ENCODE measurements around the gene GLRX2. TPM values are rescaled to one million over a fixed set of nuclear protein-coding genes. Genes with fewer than 3 reads are reported as not detected.
A peak's percentile ranks its signal among the peaks of the same experiment; 100 is the strongest.
"Not testable (repeated sequence)": the region's sequence is repeated elsewhere in the genome, so short reads cannot be mapped to it uniquely, and the experiment has no call there.

Gene GLRX2
- total RNA-seq, result 10 to 100 TPM; 24.5 to 27.0 TPM
- long read RNA-seq, partial matches to known transcripts, result 1 of 7 reads
- long read RNA-seq, other reads (novel, unspliced or antisense), result 5 of 7 reads

GRCh38 chr1:193104907-193105820 lies at the start of gene GLRX2:
GLRX2 (minus strand) TSS chr1:193105414; CDS start chr1:193105382, 32 bp downstream.
- intact Hi-C loops (cut with DNase I), result loop anchor here in 1 of 2 donors (5.0 kb wide), 1 partner anchor 43 kb away; no protein-coding TSS in a partner anchor
- peak; percentile 98 for ATAC-seq
- DNase-seq, result peak; percentile 89

- no peak for ATAC-seq
- intact Hi-C loops (cut with DNase I), result loop anchor here in 1 of 2 donors (10.0 kb wide), 1 partner anchor 1320 kb away; no protein-coding TSS in a partner anchor
- no peak for DNase-seq
Observed at GRCh38 chr1:193144999-193145398, 39.8 kb upstream of the GLRX2 start.

- intact Hi-C loops (cut with DNase I), result loop anchor here in 1 of 2 donors (10.0 kb wide), 1 partner anchor 1320 kb away; no protein-coding TSS in a partner anchor
- ATAC-seq (no peak), DNase-seq (no peak)
Observed at GRCh38 chr1:193144361-193144938, 39.2 kb upstream of the GLRX2 start.

GRCh38 chr1:193143285-193143684 lies 38.1 kb upstream of the GLRX2 start:
- intact Hi-C loops (cut with DNase I), result loop anchor here in 1 of 2 donors (10.0 kb wide), 1 partner anchor 1322 kb away; no protein-coding TSS in a partner anchor
- no peak for ATAC-seq
- no peak for DNase-seq

GRCh38 chr1:193142409-193142808 lies 37.2 kb upstream of the GLRX2 start:
- ATAC-seq (no peak), DNase-seq (no peak)
- intact Hi-C loops (cut with DNase I), result loop anchor here in 1 of 2 donors (10.0 kb wide), 1 partner anchor 1322 kb away; no protein-coding TSS in a partner anchor

- ATAC-seq (no peak), DNase-seq (no peak)
- intact Hi-C loops (cut with DNase I), result loop anchor here in 1 of 2 donors (10.0 kb wide), 1 partner anchor 1323 kb away; no protein-coding TSS in a partner anchor
Observed at GRCh38 chr1:193141804-193142203, 36.6 kb upstream of the GLRX2 start.

- DNase-seq, result no peak
- intact Hi-C loops (cut with DNase I), result loop anchor here in 1 of 2 donors (10.0 kb wide), 1 partner anchor 1325 kb away; no protein-coding TSS in a partner anchor
- no peak for ATAC-seq
Observed at GRCh38 chr1:193140254-193140653, 35.0 kb upstream of the GLRX2 start.

GRCh38 chr1:193131266-193131860 lies 26.1 kb upstream of the GLRX2 start:
- intact Hi-C loops (cut with DNase I), result no loop called here
- DNase-seq (no peak), ATAC-seq (no peak)

- intact Hi-C loops (cut with DNase I), result loop anchor here in 1 of 2 donors (10.0 kb wide), 1 partner anchor 311 kb away; no protein-coding TSS in a partner anchor
- no peak for ATAC-seq
- no peak for DNase-seq
Observed at GRCh38 chr1:193125369-193125768, 20.2 kb upstream of the GLRX2 start.

- intact Hi-C loops (cut with DNase I), result loop anchor here in 1 of 2 donors (5.0 to 10.0 kb wide), 2 partner anchors 66 to 309 kb away; partner anchors contain the start of genes RO60 and UCHL5
Observed at GRCh38 chr1:193123751-193124150, 18.5 kb upstream of the GLRX2 start.

GRCh38 chr1:193121616-193122593 lies 16.7 kb upstream of the GLRX2 start, which contains the start of gene CDC73:
CDC73 (plus strand) TSS chr1:193122031; CDS start chr1:193122201, 170 bp downstream.
- DNase-seq, result peak; percentile 98
- intact Hi-C loops (cut with DNase I), result loop anchor here in 1 of 2 donors (5.0 to 10.0 kb wide), 2 partner anchors 65 to 307 kb away; partner anchors contain the start of genes RO60 and UCHL5
- peak; percentile 99 for ATAC-seq

More at GRCh38 chr1:193123751-193124150, 18.5 kb upstream of the GLRX2 start:
- no peak for ATAC-seq
- DNase-seq, result no peak

- ATAC-seq, result no peak
- intact Hi-C loops (cut with DNase I), result loop anchor here in 1 of 2 donors (5.0 to 10.0 kb wide), 2 partner anchors 63 to 306 kb away; partner anchors contain the start of genes RO60 and UCHL5
- no peak for DNase-seq
Observed at GRCh38 chr1:193120604-193121166, 15.5 kb upstream of the GLRX2 start.

GRCh38 chr1:193118803-193119730 lies 13.9 kb upstream of the GLRX2 start:
- DNase-seq, result no peak
- ATAC-seq, result no peak
- intact Hi-C loops (cut with DNase I), result no loop called here

- intact Hi-C loops (cut with DNase I), result no loop called here
- no peak for ATAC-seq
- no peak for DNase-seq
Observed at GRCh38 chr1:193118194-193118593, 13.0 kb upstream of the GLRX2 start.

- intact Hi-C loops (cut with DNase I); ATAC-seq; DNase-seq: not testable (repeated sequence)
Observed at GRCh38 chr1:193117167-193117566, 12.0 kb upstream of the GLRX2 start.

- ATAC-seq (peak; percentile 73 to 97), DNase-seq (no peak)
- intact Hi-C loops (cut with DNase I), result no loop called here
Observed at GRCh38 chr1:193115629-193116227, 10.5 kb upstream of the GLRX2 start.
